NCI-H146 treated with DMSO at 0.1 percent for 48 hours (cell line): ENCODE measurements around the gene TAS2R9.
"Not testable (repeated sequence)": the region's sequence is repeated elsewhere in the genome, so short reads cannot be mapped to it uniquely, and the experiment has no call there.

ENCODE experiments used
- DNase-seq: peaks from one replicate; lab custom pipeline; 2025; ENCODE audit not compliant: unreplicated experiment; lab: John Stamatoyannopoulos, UW

Gene TAS2R9

GRCh38 chr12:10810068-10810467, at the start of gene TAS2R9:
Gene TAS2R9, minus strand, starts transcription at chr12:10810168. Its CDS starts 93 bp downstream, at chr12:10810075.
- no peak for DNase-seq

GRCh38 chr12:10855807-10856206, 45.8 kb upstream of the TAS2R9 start:
- DNase-seq = no peak

GRCh38 chr12:10853776-10854175, 43.8 kb upstream of the TAS2R9 start:
- DNase-seq = no peak

- no peak for DNase-seq
Observed at GRCh38 chr12:10851243-10851858, 41.4 kb upstream of the TAS2R9 start.

GRCh38 chr12:10849425-10849878, 39.5 kb upstream of the TAS2R9 start, which contains the start of gene PRR4:
Gene PRR4, minus strand, starts transcription at chr12:10849475. Its CDS starts 38 bp downstream, at chr12:10849437.
- DNase-seq = no peak

GRCh38 chr12:10847744-10848143, 37.8 kb upstream of the TAS2R9 start:
- no peak for DNase-seq

GRCh38 chr12:10842862-10843261, 32.9 kb upstream of the TAS2R9 start:
- no peak for DNase-seq

GRCh38 chr12:10838461-10838860, 28.5 kb upstream of the TAS2R9 start:
- DNase-seq = no peak

GRCh38 chr12:10829994-10830393, 20.0 kb upstream of the TAS2R9 start:
- no peak for DNase-seq

GRCh38 chr12:10826258-10826657, 16.3 kb upstream of the TAS2R9 start, which contains the start of gene TAS2R10:
Gene TAS2R10, minus strand, starts transcription at chr12:10826358. Its CDS starts 89 bp downstream, at chr12:10826269.
- no peak for DNase-seq

- no peak for DNase-seq
Observed at GRCh38 chr12:10824957-10825356, 15.0 kb upstream of the TAS2R9 start.

- DNase-seq = no peak
Observed at GRCh38 chr12:10811883-10812536, 2.0 kb upstream of the TAS2R9 start.

GRCh38 chr12:10807186-10807585, 2.8 kb downstream of the TAS2R9 start, which contains the start of gene TAS2R8:
Gene TAS2R8, minus strand, starts transcription at chr12:10807286. Its CDS starts 306 bp downstream, at chr12:10806980.
- no peak for DNase-seq

- peak; percentile 44 for DNase-seq
Observed at GRCh38 chr12:10802587-10802986, 7.4 kb downstream of the TAS2R9 start, which contains the start of gene TAS2R7. Gene TAS2R7, minus strand, starts transcription at chr12:10802627. Its CDS starts 57 bp downstream, at chr12:10802570.

GRCh38 chr12:10801741-10802140, 8.2 kb downstream of the TAS2R9 start:
- no peak for DNase-seq

- no peak for DNase-seq
Observed at GRCh38 chr12:10794222-10794621, 15.7 kb downstream of the TAS2R9 start.

GRCh38 chr12:10791769-10792168, 18.2 kb downstream of the TAS2R9 start:
- not testable (repeated sequence) for DNase-seq

- no peak for DNase-seq
Observed at GRCh38 chr12:10783252-10783651, 26.7 kb downstream of the TAS2R9 start.

GRCh38 chr12:10779103-10779502, 30.9 kb downstream of the TAS2R9 start:
- no peak for DNase-seq

- DNase-seq = peak; percentile 27
Observed at GRCh38 chr12:10771132-10771733, 38.7 kb downstream of the TAS2R9 start.

GRCh38 chr12:10759657-10760056, 50.3 kb downstream of the TAS2R9 start:
- no peak for DNase-seq
